GM19240 (cell line): ENCODE data around the gene KCNMB2.
"Not testable (repeated sequence)": the region's sequence is repeated elsewhere in the genome, so short reads cannot be mapped to it uniquely, and the experiment has no call there.

ENCODE experiments used
- DNase-seq: peaks from one replicate; pipeline ENCODE4 v3.0.0; 2011; ENCODE audit warnings: low spot score; ENCODE audit not compliant: insufficient read length

KCNMB2 gene

DNA sequence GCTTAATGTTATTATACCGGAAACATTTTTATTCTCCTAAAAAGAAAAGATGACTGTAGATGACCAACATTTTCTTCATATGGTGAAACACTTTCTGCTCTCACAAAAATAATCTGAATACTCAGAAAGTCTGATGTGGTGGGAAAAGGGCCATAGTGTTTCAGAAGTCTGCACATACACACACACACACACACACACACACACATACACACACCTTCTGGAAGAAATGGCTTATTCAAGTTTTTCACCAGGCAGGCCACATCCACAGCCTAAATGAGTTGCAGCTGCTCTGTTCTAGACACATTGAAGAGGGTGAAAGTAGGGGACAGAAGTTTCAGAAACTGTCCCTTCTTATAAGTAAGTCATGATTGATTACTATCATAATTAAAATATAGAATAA is 315.3 kb downstream of the KCNMB2 start:
- no peak for DNase-seq

DNA sequence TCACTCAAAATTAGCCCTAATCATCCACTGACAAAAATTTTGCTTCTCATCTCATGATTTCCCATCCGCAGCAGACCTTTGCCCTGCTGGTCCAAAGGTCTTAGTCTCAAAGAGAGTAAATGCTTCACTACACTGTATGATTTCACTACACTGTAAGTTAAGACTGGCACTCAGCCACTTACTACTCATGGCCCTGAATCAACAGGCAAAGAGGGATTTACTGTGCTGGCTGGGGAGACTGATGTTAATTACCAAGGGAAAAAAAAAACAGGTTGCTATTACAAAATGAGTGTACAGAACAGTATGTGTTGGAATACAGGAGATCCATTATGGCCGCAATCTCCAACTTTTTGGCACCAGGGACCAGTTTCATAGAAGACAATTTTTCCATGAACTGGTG is 320.6 kb downstream of the KCNMB2 start:
- no peak for DNase-seq

DNA sequence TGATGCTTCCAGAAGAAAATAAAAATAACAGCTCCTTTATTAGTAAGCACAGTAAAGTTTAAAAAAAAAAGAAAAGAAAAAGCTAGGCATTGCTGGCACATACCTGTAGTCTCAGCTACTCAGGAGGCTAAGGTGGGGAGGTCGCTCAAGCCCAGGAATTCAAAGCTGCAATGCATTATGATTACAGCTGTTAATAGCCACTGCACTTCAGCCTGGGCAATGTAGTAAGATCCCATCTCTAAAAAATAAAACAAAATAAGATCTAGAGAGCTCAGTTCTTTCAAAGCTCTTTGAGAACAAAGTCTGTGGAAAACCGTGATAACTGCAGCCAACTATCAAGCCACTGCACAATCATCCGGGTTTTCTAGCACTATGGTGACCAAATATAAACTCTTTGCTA is 323.1 kb downstream of the KCNMB2 start:
- DNase-seq: no peak

DNA sequence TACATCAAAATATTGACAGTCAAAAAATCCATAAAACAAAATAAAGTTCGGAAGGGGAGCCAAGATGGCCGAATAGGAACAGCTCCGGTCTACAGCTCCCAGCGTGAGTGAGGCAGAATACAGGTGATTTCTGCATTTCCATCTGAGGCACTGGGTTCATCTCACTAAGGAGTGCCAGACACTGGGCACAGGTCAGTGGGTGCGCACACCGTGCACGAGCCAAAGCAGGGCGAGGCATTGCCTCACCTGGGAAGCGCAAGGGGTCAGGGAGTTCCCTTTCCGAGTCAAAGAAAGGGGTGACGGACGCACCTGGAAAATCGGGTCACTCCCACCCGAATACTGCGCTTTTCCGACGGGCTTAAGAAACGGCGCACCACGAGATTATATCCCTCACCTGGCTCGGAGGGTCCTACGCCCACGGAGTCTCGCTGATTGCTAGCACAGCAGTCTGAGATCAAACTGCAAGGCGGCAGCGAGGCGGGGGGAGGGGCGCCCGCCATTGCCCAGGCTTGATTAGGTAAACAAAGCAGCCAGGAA is 323.7 kb downstream of the KCNMB2 start:
- not testable (repeated sequence) for DNase-seq

DNA sequence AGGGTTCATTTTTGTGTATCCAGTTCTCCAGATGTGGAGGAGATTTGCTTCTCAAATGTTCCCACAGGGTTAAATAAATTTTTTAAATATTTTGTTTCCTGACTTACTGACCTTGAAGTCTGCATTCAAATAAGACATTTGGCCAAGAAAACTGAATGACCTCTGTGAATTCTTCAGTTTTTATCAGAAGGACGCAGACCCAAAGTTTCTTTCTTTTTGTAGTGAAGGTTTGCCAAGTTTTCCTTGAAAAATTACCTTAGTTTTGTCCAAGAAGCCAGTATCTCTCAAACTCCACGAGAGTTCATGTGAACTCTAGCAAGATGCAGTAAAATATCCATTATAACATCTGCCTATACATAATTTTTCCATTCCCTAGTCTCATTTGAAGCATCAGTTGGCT is 332.4 kb downstream of the KCNMB2 start:
- DNase-seq: no peak

DNA sequence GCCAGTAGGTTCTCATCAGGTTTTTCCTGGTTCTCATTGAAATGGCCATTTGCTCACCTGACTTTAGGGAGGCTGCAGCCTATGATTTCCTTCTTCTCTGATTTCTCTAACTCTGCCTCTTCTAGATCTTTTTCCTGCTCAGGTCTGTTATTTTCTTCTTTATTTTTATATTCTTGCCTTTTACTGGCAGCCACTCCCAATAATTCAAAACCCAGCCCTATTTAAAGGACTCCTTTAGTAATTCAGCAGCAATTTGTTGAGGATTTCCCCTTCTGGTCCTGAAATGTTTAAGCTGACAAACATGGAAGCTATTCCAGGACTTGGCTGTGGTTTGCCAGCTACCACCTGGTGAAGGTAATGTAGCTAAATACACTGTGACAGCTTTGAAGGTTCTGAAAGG is 333.8 kb downstream of the KCNMB2 start:
- no peak for DNase-seq

DNA sequence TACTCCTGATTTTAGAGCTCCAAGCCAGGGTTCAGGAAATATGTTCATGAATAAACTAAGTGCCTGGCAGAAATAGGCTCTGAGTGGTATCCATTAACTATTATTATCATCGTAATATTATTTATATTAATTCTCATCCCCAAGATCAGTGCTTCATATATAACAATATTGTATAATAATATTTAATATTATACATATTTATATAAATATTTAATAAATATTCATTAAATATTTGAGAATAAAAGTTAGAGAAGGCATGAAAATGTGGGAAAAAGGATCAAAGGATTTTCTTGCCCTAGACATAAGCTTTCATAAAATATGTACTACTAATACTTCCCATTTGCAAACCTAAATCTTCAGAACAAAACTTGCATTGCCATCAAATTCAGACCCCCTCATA is 338.9 kb downstream of the KCNMB2 start:
- DNase-seq: no peak

DNA sequence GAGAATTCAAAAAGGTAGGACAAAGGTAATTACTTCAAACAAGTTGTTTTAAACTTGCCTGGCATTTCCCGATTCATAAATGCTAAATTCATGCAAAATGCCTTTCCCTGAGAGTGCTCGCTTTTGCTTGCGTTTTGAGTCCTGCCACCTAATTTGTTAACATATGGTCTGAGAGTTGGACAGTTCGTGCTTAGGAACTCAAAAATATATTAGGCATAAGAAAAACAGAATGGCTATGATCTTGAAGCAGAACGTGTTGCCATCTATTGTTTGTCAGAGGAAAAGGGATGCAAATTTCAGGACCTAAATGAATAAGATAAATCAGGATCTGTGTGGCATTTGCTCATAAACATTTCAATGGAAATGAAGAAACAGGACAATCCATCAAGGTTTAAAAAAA is 339.6 kb downstream of the KCNMB2 start:
- no peak for DNase-seq

DNA sequence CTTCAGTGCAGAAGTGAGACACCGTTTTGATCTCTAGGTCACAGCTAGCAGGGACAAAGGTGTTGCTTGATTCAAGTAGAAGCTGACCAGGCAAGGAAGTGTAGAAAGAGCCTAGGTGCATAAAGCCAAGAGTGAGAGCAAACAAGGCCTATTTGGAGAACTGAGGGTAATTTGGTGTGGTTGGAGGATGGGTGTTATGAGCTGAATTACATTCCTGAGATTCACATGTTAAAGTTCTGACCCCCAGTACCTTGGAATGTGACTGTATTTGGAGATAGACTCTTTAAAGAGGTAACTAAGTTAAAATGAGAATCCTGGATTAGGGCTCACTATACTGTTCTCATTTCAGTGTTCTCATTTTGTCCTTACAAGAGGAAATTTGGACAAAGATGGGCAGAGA is 344.0 kb downstream of the KCNMB2 start:
- DNase-seq: no peak
